ENCODE data around the gene SEMA3G.

Gene SEMA3G

DNA sequence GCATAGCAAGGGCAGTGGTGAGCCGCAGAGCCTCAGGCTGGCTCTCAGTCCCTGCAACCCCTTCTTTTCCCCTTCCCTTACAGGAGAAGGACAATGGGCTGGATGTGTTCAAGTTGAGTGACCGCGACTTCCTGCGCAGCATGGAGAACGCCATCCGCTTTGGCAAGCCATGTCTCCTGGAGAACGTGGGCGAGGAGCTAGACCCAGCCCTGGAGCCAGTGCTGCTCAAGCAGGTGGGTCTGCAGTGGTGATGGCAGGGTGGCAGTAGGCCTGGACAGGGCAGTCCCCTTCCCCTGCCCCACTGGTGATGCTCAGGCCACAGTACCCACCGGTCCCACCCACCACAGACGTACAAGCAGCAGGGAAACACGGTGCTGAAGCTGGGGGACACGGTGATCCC is 53.8 kb downstream of the SEMA3G start:
- H3K4me1 ChIP-seq (ENCODE audit: insufficient read depth, insufficient read length): no peaks in the 10 kb centered on the region
- no peak overlapping the region for H3K9ac ChIP-seq (ENCODE audit: insufficient read length, low read depth)
- H3K36me3 ChIP-seq (ENCODE audit: insufficient read depth, insufficient read length, low read length): peaks cover 7% of the 10 kb centered on the region
- no peaks in the 10 kb centered on the region for H3K9me3 ChIP-seq (ENCODE audit: insufficient read depth, low read length)
- TF ChIP-seq SUZ12 (IDR thresholded peaks at IDR 0.05; ENCODE audit: extremely low read depth, insufficient read depth, insufficient read length): no peak
- TF ChIP-seq YY1 (IDR thresholded peaks at IDR 0.05; ENCODE audit: insufficient read depth, insufficient read length): no peak
- TF ChIP-seq ZNF274 (IDR thresholded peaks at IDR 0.05; ENCODE audit: low read depth, low read length): no peak
- H3K27me3 ChIP-seq (ENCODE audit: insufficient read depth, insufficient read length): no peaks in the 10 kb centered on the region
- no peak overlapping the region for H3K4me3 ChIP-seq (ENCODE audit: insufficient read length, low read depth)
- DNase-seq (ENCODE audit: low read depth, low spot score): no peak

DNA sequence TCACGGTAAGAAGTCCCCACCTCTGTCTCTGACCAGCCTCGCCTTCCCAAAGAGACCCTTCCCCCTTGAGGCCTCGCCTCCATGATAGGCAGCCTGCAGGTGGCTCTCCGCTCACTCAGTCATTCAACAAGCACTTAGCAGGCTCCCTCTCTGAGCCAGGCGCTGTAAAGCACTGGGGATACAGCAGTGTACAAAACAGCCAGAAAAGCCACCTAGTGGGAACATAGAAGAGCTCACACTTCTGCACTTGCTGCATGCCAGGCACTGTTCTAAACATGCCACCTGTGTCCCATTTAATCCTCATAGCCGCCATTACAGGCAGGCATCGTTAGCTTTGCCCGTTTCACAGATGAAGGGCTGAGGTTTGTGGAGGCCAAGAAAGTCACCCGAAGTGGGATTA is 56.0 kb downstream of the SEMA3G start:
- no peak overlapping the region for H3K9ac ChIP-seq (ENCODE audit: insufficient read length, low read depth)
- H3K36me3 ChIP-seq (ENCODE audit: insufficient read depth, insufficient read length, low read length): peaks cover 7% of the 10 kb centered on the region
- H3K4me1 ChIP-seq (ENCODE audit: insufficient read depth, insufficient read length): peaks cover 6% of the 10 kb centered on the region
- no peak for TF ChIP-seq SUZ12 (IDR thresholded peaks at IDR 0.05; ENCODE audit: extremely low read depth, insufficient read depth, insufficient read length)
- no peak for DNase-seq (ENCODE audit: low read depth, low spot score)
- peaks cover 3% of the 10 kb centered on the region for H3K27me3 ChIP-seq (ENCODE audit: insufficient read depth, insufficient read length)
- no peak overlapping the region for H3K4me3 ChIP-seq (ENCODE audit: insufficient read length, low read depth)
- H3K9me3 ChIP-seq (ENCODE audit: insufficient read depth, low read length): no peaks in the 10 kb centered on the region

DNA sequence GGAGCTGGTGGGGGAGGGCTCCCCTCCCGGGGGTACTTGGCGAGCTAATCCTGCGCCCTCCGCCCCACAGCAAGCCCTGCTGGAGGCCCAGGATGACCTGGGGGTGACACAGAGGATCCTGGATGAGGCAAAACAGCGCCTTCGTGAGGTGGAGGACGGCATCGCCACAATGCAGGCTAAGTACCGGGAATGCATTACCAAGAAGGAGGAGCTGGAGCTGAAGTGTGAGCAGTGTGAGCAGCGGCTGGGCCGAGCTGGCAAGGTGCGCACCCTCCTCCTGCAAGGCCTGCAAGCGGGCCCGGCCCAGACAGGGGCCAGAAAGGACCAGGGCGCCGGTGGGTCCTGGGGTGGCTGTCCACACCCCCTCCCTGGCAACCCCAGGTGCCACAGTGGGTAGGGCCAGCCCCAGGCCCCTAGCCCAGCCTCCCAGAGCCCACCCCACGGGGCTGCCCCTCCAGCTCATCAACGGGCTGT is 56.5 kb downstream of the SEMA3G start:
- peaks cover 3% of the 10 kb centered on the region for H3K27me3 ChIP-seq (ENCODE audit: insufficient read depth, insufficient read length)
- no peak for DNase-seq (ENCODE audit: low read depth, low spot score)
- no peaks in the 10 kb centered on the region for H3K9me3 ChIP-seq (ENCODE audit: insufficient read depth, low read length)
- H3K9ac ChIP-seq (ENCODE audit: insufficient read length, low read depth): no peak overlapping the region
- H3K36me3 ChIP-seq (ENCODE audit: insufficient read depth, insufficient read length, low read length): peaks cover 6% of the 10 kb centered on the region
- no peak overlapping the region for H3K4me3 ChIP-seq (ENCODE audit: insufficient read length, low read depth)
- H3K4me1 ChIP-seq (ENCODE audit: insufficient read depth, insufficient read length): peaks cover 6% of the 10 kb centered on the region
- TF ChIP-seq SUZ12 (IDR thresholded peaks at IDR 0.05; ENCODE audit: extremely low read depth, insufficient read depth, insufficient read length) (no peak), ZNF274 (IDR thresholded peaks at IDR 0.05; ENCODE audit: low read depth, low read length) (no peak), YY1 (IDR thresholded peaks at IDR 0.05; ENCODE audit: insufficient read depth, insufficient read length) (no peak)

DNA sequence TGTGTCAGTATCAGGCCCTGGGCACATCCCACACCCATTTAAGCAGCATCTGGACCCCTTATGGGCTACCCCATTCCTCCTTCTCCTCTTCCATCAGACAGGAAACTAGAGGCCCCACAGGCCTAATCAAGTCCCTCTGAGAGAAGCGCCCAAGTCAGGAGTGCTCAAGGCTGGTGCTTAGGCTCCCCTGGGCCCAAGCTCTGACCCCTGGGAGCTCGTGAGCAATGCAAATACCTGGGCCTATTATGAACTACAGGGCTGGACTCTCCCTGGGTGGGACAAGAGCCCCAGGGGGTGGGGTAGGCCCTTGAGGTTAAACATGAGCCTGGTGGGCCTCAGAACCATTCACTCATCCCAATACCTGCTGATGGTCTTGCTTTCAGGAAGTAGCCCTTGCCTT is 57.4 kb downstream of the SEMA3G start:
- Histone ChIP-seq H3K9me3 (ENCODE audit: insufficient read depth, low read length) (no peaks in the 10 kb centered on the region), H3K9ac (ENCODE audit: insufficient read length, low read depth) (no peak overlapping the region), H3K4me3 (ENCODE audit: insufficient read length, low read depth) (no peak overlapping the region), H3K36me3 (ENCODE audit: insufficient read depth, insufficient read length, low read length) (peaks cover 4% of the 10 kb centered on the region), H3K27me3 (ENCODE audit: insufficient read depth, insufficient read length) (peaks cover 3% of the 10 kb centered on the region), H3K4me1 (ENCODE audit: insufficient read depth, insufficient read length) (peaks cover 6% of the 10 kb centered on the region)
- no peak for TF ChIP-seq YY1 (IDR thresholded peaks at IDR 0.05; ENCODE audit: insufficient read depth, insufficient read length)
- no peak for TF ChIP-seq SUZ12 (IDR thresholded peaks at IDR 0.05; ENCODE audit: extremely low read depth, insufficient read depth, insufficient read length)
- no peak for TF ChIP-seq ZNF274 (IDR thresholded peaks at IDR 0.05; ENCODE audit: low read depth, low read length)
- no peak for DNase-seq (ENCODE audit: low read depth, low spot score)

DNA sequence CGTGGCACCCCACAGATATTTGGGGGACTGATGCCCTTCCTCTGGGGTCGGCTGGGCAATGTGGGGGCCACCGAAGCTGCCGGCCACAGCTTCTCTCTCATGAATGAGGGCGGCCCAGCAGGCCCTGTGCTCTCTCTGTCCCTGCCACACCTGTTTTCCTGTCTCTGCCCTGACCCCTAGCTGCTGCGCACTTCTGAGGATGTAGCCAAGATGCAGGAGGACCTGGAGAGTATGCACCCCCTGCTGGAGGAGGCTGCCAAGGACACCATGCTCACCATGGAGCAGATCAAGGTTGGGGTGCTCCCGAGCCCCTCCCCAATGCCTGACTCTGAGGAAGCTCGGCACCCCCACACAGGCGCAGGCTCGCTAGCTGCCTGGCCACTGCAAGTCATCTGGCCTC is 59.7 kb downstream of the SEMA3G start:
- peak; percentile 63 for DNase-seq (ENCODE audit: low read depth, low spot score)
- peak overlapping the region; percentile 21 for H3K9ac ChIP-seq (ENCODE audit: insufficient read length, low read depth)
- H3K27me3 ChIP-seq (ENCODE audit: insufficient read depth, insufficient read length): peaks cover 3% of the 10 kb centered on the region
- H3K9me3 ChIP-seq (ENCODE audit: insufficient read depth, low read length): no peaks in the 10 kb centered on the region
- H3K4me3 ChIP-seq (ENCODE audit: insufficient read length, low read depth): no peak overlapping the region
- no peak for TF ChIP-seq YY1 (IDR thresholded peaks at IDR 0.05; ENCODE audit: insufficient read depth, insufficient read length)
- no peak for TF ChIP-seq ZNF274 (IDR thresholded peaks at IDR 0.05; ENCODE audit: low read depth, low read length)
- TF ChIP-seq SUZ12 (IDR thresholded peaks at IDR 0.05; ENCODE audit: extremely low read depth, insufficient read depth, insufficient read length): no peak
- no peaks in the 10 kb centered on the region for H3K36me3 ChIP-seq (ENCODE audit: insufficient read depth, insufficient read length, low read length)
- peaks cover 6% of the 10 kb centered on the region for H3K4me1 ChIP-seq (ENCODE audit: insufficient read depth, insufficient read length)

DNA sequence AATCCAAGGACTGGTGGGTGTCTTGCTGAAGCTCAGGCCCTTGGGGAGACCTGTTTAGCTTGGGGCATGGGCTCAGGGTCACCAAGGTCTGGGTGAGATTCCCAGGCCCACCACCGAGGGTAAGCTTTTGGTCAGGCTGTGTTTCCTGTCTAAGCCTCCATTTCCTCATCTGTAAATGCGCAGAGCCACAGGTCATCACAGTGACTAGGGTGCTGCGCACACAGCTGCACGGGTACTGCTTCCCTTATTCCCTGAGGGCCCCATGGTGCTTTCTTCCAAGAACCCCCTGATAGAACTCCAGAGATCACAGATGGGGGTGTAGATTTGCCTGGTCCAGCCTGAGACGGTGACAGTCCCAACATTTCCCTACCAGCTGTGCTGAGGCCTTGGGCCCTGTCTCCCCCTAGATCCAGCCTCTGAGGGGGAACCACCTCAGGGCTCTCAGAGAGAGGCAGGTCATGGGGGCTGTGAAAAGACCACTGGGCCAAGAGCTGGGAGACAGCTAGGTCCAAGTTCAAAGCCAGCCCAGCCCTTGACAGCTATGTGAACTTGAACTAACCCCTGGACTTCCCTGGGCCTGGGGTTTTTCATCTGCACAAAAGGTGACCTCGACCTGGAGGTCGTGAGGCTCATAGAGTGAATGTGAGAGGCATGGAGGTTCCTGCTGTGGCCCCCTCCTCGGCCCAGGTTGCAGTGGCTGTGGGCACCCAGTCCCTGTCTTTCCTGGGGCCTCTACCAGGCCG is 60.7 kb downstream of the SEMA3G start:
- H3K9me3 ChIP-seq (ENCODE audit: insufficient read depth, low read length): no peaks in the 10 kb centered on the region
- peaks cover 3% of the 10 kb centered on the region for H3K27me3 ChIP-seq (ENCODE audit: insufficient read depth, insufficient read length)
- no peak overlapping the region for H3K4me3 ChIP-seq (ENCODE audit: insufficient read length, low read depth)
- H3K9ac ChIP-seq (ENCODE audit: insufficient read length, low read depth): peak overlapping the region; percentile 21
- TF ChIP-seq YY1 (IDR thresholded peaks at IDR 0.05; ENCODE audit: insufficient read depth, insufficient read length) (no peak), SUZ12 (IDR thresholded peaks at IDR 0.05; ENCODE audit: extremely low read depth, insufficient read depth, insufficient read length) (no peak), ZNF274 (IDR thresholded peaks at IDR 0.05; ENCODE audit: low read depth, low read length) (no peak)
- peaks cover 6% of the 10 kb centered on the region for H3K4me1 ChIP-seq (ENCODE audit: insufficient read depth, insufficient read length)
- DNase-seq (ENCODE audit: low read depth, low spot score): no peak
- no peaks in the 10 kb centered on the region for H3K36me3 ChIP-seq (ENCODE audit: insufficient read depth, insufficient read length, low read length)

DNA sequence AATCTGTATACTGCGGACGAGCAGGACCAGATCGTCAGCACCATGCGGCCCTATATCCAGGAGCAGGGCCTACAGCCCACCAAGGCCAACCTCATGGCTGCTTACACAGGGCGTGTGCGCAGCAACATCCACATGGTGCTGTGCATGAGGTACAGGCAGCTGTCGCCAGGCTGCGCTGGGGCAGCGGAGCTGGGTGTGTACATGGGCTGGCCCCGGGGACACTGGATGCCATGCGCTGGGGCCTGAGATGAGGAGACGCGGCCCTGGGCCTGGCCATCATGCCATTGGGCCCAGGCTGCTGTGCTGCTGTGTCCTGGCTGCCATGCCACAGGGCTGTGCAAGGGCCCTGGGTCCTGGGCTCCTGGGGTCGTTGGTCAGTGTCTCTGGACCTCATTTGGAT is 61.5 kb downstream of the SEMA3G start:
- H3K4me1 ChIP-seq (ENCODE audit: insufficient read depth, insufficient read length): peaks cover 6% of the 10 kb centered on the region
- TF ChIP-seq SUZ12 (IDR thresholded peaks at IDR 0.05; ENCODE audit: extremely low read depth, insufficient read depth, insufficient read length) (no peak), ZNF274 (IDR thresholded peaks at IDR 0.05; ENCODE audit: low read depth, low read length) (no peak), YY1 (IDR thresholded peaks at IDR 0.05; ENCODE audit: insufficient read depth, insufficient read length) (no peak)
- no peak for DNase-seq (ENCODE audit: low read depth, low spot score)
- H3K4me3 ChIP-seq (ENCODE audit: insufficient read length, low read depth): no peak overlapping the region
- H3K36me3 ChIP-seq (ENCODE audit: insufficient read depth, insufficient read length, low read length): no peaks in the 10 kb centered on the region
- H3K9me3 ChIP-seq (ENCODE audit: insufficient read depth, low read length): no peaks in the 10 kb centered on the region
- H3K27me3 ChIP-seq (ENCODE audit: insufficient read depth, insufficient read length): peaks cover 3% of the 10 kb centered on the region
- H3K9ac ChIP-seq (ENCODE audit: insufficient read length, low read depth): no peak overlapping the region
